Osteocyte (in vitro differentiated cells): ENCODE measurements around the gene ZNF81. TPM values are rescaled to one million over a fixed set of nuclear protein-coding genes. Genes with fewer than 3 reads are reported as not detected.
A peak's percentile ranks its signal among the peaks of the same experiment; 100 is the strongest.
"Not testable (repeated sequence)": the region's sequence is repeated elsewhere in the genome, so short reads cannot be mapped to it uniquely, and the experiment has no call there.

Source experiments
- DNase-seq: peaks from one replicate; pipeline ENCODE4 v3.0.0; 2021; ENCODE audit warnings: mixed read lengths; ENCODE audit not compliant: unreplicated experiment; ENCODE audit errors: extremely low spot score
- H3K27ac Mint-ChIP-seq: one replicate; pipeline ENCODE4 v1.8.0; 2021; ENCODE audit warnings: mild to moderate bottlenecking, mixed read lengths; ENCODE audit not compliant: unreplicated experiment
- H3K27me3 Mint-ChIP-seq: one replicate; pipeline ENCODE4 v1.8.0; 2021; ENCODE audit warnings: mixed read lengths; ENCODE audit not compliant: unreplicated experiment
- H3K36me3 Mint-ChIP-seq: one replicate; pipeline ENCODE4 v1.8.0; 2021; ENCODE audit warnings: mixed read lengths; ENCODE audit not compliant: unreplicated experiment
- H3K4me1 Mint-ChIP-seq: one replicate; pipeline ENCODE4 v1.8.0; 2021; ENCODE audit warnings: mixed read lengths; ENCODE audit not compliant: unreplicated experiment
- H3K4me3 Mint-ChIP-seq: one replicate; pipeline ENCODE4 v1.8.0; 2021; ENCODE audit warnings: mild to moderate bottlenecking, moderate library complexity, mixed read lengths; ENCODE audit not compliant: unreplicated experiment
- H3K9me3 Mint-ChIP-seq: one replicate; pipeline ENCODE4 v1.8.0; 2021; ENCODE audit warnings: mixed read lengths; ENCODE audit not compliant: unreplicated experiment
- total RNA-seq: library from RNA; stranded (reverse); gene quantifications from 2 replicates; pipeline ENCODE4 v1.2.1, GENCODE V29; 2021
- TF ChIP-seq, protein P1 (sequence below): fragments of 200-600 bp; sonication (generic); IDR thresholded peaks from 2 replicates; pipeline ENCODE4 v1.5.0; 2021; ENCODE audit warnings: antibody characterized with exemption, mild to moderate bottlenecking, moderate library complexity

The ZNF81 gene
- total RNA-seq, 1 donor from 2014 or later: 9.6 TPM

DNA sequence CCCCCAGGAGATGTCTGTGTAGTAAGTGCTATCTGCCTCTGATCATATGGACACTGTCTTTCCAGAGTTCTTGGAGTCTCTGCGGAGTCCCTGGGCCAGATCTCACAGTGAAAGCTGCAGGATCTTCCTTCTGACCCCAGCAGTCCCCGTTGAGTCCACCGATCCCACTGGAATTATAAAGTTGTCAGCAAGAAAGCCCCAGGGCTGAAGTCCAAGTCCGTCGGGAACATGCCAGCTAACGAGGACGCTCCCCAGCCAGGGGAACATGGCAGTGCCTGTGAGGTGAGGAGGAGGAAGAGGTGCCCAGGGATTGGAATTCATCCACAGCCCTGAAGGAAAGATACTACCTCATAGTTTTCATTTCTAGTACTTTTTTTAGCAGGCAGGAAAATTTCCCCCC is 9.3 kb downstream of the ZNF81 start:
- Mint-ChIP-seq H3K27ac (no peak overlapping the region), H3K9me3 (peaks cover 4% of the 10 kb centered on the region), H3K27me3 (no peaks in the 10 kb centered on the region), H3K36me3 (peaks cover 6% of the 10 kb centered on the region), H3K4me1 (no peaks in the 10 kb centered on the region), H3K4me3 (no peak overlapping the region)
- TF ChIP-seq, protein P1, sequence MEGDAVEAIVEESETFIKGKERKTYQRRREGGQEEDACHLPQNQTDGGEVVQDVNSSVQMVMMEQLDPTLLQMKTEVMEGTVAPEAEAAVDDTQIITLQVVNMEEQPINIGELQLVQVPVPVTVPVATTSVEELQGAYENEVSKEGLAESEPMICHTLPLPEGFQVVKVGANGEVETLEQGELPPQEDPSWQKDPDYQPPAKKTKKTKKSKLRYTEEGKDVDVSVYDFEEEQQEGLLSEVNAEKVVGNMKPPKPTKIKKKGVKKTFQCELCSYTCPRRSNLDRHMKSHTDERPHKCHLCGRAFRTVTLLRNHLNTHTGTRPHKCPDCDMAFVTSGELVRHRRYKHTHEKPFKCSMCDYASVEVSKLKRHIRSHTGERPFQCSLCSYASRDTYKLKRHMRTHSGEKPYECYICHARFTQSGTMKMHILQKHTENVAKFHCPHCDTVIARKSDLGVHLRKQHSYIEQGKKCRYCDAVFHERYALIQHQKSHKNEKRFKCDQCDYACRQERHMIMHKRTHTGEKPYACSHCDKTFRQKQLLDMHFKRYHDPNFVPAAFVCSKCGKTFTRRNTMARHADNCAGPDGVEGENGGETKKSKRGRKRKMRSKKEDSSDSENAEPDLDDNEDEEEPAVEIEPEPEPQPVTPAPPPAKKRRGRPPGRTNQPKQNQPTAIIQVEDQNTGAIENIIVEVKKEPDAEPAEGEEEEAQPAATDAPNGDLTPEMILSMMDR: no peak
- no peak for DNase-seq

DNA sequence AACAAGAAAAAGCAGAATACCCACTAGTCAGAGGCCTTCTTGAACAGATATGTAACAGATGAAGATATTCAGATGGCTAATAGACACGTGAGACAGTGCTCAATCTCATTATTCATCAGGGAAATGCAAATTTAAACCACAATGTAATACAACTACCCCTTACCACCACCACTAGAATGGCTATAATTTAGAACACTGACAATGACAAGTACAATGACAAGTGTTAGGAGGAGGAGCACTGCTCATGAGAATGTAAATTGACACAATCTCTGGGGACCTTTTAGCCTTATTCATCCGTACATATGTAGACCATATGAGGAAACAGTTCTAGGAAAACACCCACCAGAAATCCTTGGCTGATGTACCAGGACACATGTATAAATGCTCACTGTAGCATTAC is 13.1 kb downstream of the ZNF81 start:
- H3K4me3 Mint-ChIP-seq: no peak overlapping the region
- peaks cover 9% of the 10 kb centered on the region for H3K9me3 Mint-ChIP-seq
- H3K4me1 Mint-ChIP-seq: no peaks in the 10 kb centered on the region
- H3K36me3 Mint-ChIP-seq: peaks cover 10% of the 10 kb centered on the region
- TF ChIP-seq, protein P1: no peak
- H3K27ac Mint-ChIP-seq: no peak overlapping the region
- H3K27me3 Mint-ChIP-seq: no peaks in the 10 kb centered on the region
- no peak for DNase-seq

DNA sequence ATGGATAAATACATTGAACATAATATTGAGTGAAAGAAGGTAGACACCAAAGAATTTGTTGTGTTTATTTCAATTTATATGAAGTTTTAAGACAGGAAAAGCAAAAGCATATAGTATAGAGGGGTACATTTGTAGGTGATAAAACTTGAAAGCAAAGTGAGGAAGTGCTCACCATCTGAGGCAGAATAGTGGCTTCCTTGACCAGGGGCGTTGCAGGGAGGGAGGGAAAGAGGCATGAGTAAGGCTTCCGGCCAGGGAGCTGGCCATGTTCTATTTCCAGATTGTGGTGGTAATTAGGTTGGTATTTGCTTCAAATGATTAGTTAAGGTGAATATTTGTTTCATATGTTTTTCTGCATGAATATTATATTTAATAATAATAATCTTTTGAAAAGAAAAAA is 13.7 kb downstream of the ZNF81 start:
- not testable (repeated sequence) for H3K4me1 Mint-ChIP-seq, H3K36me3 Mint-ChIP-seq, DNase-seq, H3K9me3 Mint-ChIP-seq, H3K27ac Mint-ChIP-seq, H3K4me3 Mint-ChIP-seq, H3K27me3 Mint-ChIP-seq

DNA sequence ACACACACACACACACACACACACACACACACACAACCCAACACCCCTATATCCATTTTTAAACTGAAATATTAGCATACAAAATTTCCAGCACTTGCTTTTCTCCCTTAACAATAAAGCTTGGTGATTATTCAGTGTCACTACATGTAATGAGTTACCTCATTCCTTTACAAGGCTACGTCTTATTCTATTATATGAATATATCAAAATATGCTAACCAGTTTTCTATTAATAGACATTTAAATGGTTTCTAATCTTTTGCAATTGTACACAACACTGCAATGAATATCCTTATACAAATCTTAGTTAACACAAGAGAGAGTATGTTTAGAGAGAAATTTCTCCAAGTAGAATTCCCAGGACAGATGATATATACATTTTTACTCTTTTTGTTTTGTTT is 14.2 kb downstream of the ZNF81 start:
- Mint-ChIP-seq H3K27me3 (no peaks in the 10 kb centered on the region), H3K9me3 (peaks cover 9% of the 10 kb centered on the region), H3K27ac (no peak overlapping the region), H3K4me3 (no peak overlapping the region), H3K36me3 (peaks cover 10% of the 10 kb centered on the region), H3K4me1 (no peaks in the 10 kb centered on the region)
- DNase-seq: no peak
- TF ChIP-seq, protein P1: no peak

DNA sequence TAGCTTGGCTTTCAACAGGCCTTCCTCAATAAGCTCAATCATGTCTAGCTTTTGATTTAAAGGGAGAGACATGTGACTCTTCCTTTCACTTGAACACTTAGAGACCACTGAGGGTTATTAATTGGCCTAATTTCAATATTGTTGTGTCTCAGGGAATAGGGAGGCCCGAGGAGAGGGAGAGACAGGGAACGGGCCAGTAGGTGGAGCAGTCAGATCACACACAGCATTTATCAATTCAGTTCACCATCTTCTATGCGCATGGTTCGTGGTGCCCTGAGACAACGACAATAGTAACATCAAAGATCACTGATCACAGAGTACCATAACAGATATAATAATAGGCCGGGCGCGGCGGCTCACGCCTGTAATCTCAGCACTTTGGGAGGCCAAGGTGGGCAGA is 17.8 kb downstream of the ZNF81 start:
- TF ChIP-seq, protein P1: peak; percentile 42
- Mint-ChIP-seq H3K27ac (no peak overlapping the region), H3K9me3 (peaks cover 9% of the 10 kb centered on the region), H3K27me3 (no peaks in the 10 kb centered on the region), H3K4me3 (no peak overlapping the region), H3K36me3 (peaks cover 9% of the 10 kb centered on the region), H3K4me1 (no peaks in the 10 kb centered on the region)
- no peak for DNase-seq

DNA sequence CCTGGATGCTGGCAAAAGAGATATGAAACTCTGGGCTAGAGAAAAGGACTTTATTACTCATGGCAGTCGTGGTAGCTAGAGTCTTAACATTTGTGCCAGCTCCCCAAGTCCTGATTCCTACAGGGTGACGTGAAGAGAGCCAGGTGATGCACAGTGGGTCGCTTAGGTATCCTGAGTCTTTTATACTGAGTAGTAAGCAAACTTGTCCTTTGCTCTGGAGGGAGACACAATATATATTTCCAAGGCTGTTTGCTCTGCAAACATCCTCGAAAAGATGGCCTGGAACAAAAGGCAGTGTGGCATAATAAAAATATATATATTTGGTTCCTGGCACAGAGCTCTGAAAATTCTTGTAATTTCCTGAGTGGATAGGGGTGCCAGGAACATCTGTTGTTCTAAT is 23.0 kb downstream of the ZNF81 start:
- Mint-ChIP-seq H3K27ac (no peak overlapping the region), H3K4me1 (no peaks in the 10 kb centered on the region), H3K9me3 (peaks cover 9% of the 10 kb centered on the region), H3K36me3 (peaks cover 5% of the 10 kb centered on the region), H3K27me3 (no peaks in the 10 kb centered on the region), H3K4me3 (no peak overlapping the region)
- DNase-seq: no peak
- TF ChIP-seq, protein P1: no peak
